Measurements from ENCODE around the gene MERTK.

Gene MERTK

GRCh38 chr2:111981666-111982065 lies 83.3 kb downstream of the MERTK start:
- no peak for DNase-seq

- no peak for DNase-seq
Observed at GRCh38 chr2:111982822-111983221, 84.4 kb downstream of the MERTK start.

- peak; percentile 51 for DNase-seq
Observed at GRCh38 chr2:111983478-111984212, 85.2 kb downstream of the MERTK start.

- no peak for DNase-seq
Observed at GRCh38 chr2:111984213-111984604, 85.8 kb downstream of the MERTK start.

GRCh38 chr2:111985514-111985913 lies 87.1 kb downstream of the MERTK start:
- DNase-seq = no peak

- DNase-seq = no peak
Observed at GRCh38 chr2:111986116-111986900, 87.9 kb downstream of the MERTK start.

GRCh38 chr2:111990375-111990774 lies 92.0 kb downstream of the MERTK start:
- DNase-seq = no peak

GRCh38 chr2:111990856-111991255 lies 92.4 kb downstream of the MERTK start:
- DNase-seq = no peak

- DNase-seq = no peak
Observed at GRCh38 chr2:111994042-111994441, 95.6 kb downstream of the MERTK start.

- no peak for DNase-seq
Observed at GRCh38 chr2:111995148-111995547, 96.7 kb downstream of the MERTK start.

GRCh38 chr2:111999809-112000208 lies 101.4 kb downstream of the MERTK start:
- no peak for DNase-seq

- DNase-seq = no peak
Observed at GRCh38 chr2:112000399-112001135, 102.2 kb downstream of the MERTK start.

- DNase-seq = no peak
Observed at GRCh38 chr2:112001136-112001715, 102.8 kb downstream of the MERTK start.

- DNase-seq = peak; percentile 6
Observed at GRCh38 chr2:112001942-112002341, 103.5 kb downstream of the MERTK start.

- no peak for DNase-seq
Observed at GRCh38 chr2:112003576-112004252, 105.3 kb downstream of the MERTK start.

- no peak for DNase-seq
Observed at GRCh38 chr2:112004253-112004645, 105.8 kb downstream of the MERTK start.

- DNase-seq = no peak
Observed at GRCh38 chr2:112005406-112006075, 107.1 kb downstream of the MERTK start.

GRCh38 chr2:112006076-112006410 lies 107.6 kb downstream of the MERTK start:
- DNase-seq = peak; percentile 10

- DNase-seq = no peak
Observed at GRCh38 chr2:112007493-112007892, 109.1 kb downstream of the MERTK start.

- DNase-seq = no peak
Observed at GRCh38 chr2:112008910-112009485, 110.6 kb downstream of the MERTK start.

GRCh38 chr2:112010751-112011150 lies 112.3 kb downstream of the MERTK start:
- no peak for DNase-seq

- no peak for DNase-seq
Observed at GRCh38 chr2:112012556-112012955, 114.1 kb downstream of the MERTK start.

Measured in fibroblast of skin of abdomen (primary cell).